Omental fat pad (tissue), 4 donors: Measurements from ENCODE around the gene CDC25C. TPM values are rescaled to one million over a fixed set of nuclear protein-coding genes. Genes with fewer than 3 reads are reported as not detected.

ENCODE experiments used
- ATAC-seq: fragments of 150-250 bp; one replicate; pipeline ENCODE4 v1.9.1; 2016; ENCODE audit warnings: mild to moderate bottlenecking, moderate library complexity; ENCODE audit not compliant: low FRiP score
- DNase-seq: peaks from one replicate; pipeline ENCODE4 v3.0.0-alpha.2; 2019; ENCODE audit warnings: low spot score
- total RNA-seq, 4 donors: library from RNA; depleted of rRNA; stranded (reverse); fragments of >200 nt; gene quantifications; one replicate each; pipeline ENCODE4 v1.1.0, GENCODE V29; 2016
- TF ChIP-seq, protein P1 (sequence below), 3 donors: fragments of 450-650 bp; IDR thresholded peaks; one replicate each; pipeline ENCODE4 v1.5.1; 2016 to 2017; ENCODE audit warnings: antibody characterized with exemption in 3 of 3, mild to moderate bottlenecking in 3 of 3, moderate library complexity in 2 of 3

Gene CDC25C
- total RNA-seq, 4 donors from 2014 or later, result 0.56 to 0.72 TPM; not detected in 2

DNA sequence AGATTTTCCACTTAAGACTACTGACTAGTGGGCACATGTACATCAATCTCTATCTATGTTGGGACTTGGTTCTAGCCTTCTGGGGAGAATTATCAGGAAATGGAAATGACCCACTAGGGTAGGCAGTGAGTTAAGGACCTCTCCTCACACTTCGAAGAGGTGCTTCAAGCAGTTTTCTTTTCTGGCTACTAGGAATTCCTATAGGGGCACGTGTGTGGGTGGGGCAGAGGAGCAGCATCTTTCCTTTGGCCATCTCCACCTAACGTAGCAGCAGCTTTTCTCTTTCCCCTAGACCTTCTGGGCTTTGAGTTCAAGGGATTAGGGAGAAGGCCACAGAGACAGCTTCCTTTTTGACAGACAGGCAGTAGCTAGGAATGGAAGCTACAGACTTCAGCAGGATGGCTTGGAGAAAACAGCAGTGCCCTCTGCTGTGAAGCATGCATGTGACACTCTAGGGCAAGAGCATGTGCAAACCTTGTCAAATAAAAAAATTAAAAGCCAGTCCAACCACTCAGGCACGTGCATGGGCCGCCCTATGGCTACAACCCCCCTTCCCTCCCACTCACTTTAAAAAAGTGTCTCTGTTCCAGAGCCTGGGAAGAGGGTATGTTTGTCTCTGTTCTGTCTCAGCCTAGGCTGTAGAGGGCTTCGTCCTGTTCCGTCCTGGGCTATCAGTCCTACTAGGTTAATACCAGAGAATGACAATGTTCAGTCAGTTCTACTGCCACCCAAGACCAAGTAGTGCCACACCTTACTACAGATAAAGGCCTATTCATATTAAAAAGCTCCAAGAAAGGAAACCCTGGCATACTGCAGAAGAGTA is 48.5 kb downstream of the CDC25C start:
- DNase-seq (no peak), ATAC-seq (no peak)
- TF ChIP-seq, protein P1, sequence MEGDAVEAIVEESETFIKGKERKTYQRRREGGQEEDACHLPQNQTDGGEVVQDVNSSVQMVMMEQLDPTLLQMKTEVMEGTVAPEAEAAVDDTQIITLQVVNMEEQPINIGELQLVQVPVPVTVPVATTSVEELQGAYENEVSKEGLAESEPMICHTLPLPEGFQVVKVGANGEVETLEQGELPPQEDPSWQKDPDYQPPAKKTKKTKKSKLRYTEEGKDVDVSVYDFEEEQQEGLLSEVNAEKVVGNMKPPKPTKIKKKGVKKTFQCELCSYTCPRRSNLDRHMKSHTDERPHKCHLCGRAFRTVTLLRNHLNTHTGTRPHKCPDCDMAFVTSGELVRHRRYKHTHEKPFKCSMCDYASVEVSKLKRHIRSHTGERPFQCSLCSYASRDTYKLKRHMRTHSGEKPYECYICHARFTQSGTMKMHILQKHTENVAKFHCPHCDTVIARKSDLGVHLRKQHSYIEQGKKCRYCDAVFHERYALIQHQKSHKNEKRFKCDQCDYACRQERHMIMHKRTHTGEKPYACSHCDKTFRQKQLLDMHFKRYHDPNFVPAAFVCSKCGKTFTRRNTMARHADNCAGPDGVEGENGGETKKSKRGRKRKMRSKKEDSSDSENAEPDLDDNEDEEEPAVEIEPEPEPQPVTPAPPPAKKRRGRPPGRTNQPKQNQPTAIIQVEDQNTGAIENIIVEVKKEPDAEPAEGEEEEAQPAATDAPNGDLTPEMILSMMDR (IDR thresholded peaks at IDR 0.05), result no peak

DNA sequence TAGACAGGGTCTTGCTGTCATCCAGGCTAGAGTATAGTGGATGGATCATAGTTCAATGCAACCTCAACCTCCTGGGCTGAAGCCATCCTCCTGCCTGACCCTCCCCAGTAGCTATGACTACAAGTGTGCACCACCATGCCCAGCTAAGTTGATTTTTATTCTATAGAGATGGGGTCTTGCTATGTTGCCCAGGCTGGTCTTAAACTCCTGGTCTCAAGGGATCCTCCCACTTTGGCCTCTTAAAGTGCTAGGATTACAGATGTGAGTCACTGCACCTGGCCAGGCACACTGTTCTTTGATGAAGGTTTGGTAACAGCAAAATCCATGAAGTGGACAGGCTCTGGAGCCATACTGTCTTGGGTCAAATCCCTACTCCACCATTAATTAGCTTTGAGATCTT is 50.7 kb downstream of the CDC25C start:
- TF ChIP-seq, protein P1 (IDR thresholded peaks at IDR 0.05), result no peak
- DNase-seq, result no peak
- ATAC-seq, result no peak

DNA sequence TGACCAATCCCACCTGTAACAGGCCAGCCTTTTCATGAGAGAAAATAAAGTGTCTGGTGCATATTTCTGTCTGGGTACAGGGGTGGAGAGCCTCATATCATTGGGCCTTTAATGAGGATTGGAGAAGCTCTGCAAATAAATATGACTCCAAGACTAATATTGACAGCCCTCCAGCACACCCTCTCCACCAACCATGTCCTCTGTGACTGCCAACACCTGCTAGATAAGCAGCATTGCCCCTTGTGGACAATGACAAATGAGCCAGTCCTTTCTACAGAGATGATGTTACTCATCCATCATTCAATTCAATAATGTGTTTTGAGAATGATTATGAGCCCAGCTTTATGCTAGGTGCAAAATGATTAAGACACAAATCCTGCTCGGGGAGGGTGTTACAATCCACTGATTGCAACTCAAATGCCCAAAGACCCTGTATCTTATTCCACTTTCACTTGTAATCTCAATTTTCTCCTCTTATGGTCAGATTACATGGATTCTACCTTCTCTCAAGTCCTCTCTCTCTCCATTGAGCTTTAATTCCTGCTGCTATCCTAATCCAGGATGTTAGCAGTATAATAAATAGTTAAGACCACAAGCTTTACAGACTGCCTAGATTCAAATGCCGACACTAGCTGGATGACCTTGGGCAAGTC is 55.1 kb downstream of the CDC25C start:
- no peak for DNase-seq
- TF ChIP-seq, protein P1 (IDR thresholded peaks at IDR 0.05), result no peak
- no peak for ATAC-seq

DNA sequence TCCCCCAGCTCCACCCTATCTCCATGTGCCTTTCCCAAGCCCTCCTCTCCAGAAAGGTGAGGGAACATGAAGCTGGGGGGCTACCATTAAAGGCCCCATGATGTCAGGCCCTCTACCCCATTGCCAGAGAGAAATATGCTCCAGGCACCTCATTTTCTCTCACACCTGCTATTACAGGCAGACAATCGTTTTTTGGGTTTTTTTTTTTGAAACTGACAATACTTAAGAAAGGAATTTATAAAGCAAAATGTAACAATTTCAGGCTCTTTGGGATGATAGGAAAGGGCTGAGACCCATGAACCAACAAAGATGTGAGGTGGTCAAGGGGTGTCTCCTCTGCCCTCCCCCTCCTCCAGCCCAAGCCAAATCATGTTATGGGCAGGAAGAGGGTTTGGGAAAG is 55.7 kb downstream of the CDC25C start:
- ATAC-seq (no peak), DNase-seq (no peak)
- TF ChIP-seq, protein P1 (IDR thresholded peaks at IDR 0.05), result no peak

DNA sequence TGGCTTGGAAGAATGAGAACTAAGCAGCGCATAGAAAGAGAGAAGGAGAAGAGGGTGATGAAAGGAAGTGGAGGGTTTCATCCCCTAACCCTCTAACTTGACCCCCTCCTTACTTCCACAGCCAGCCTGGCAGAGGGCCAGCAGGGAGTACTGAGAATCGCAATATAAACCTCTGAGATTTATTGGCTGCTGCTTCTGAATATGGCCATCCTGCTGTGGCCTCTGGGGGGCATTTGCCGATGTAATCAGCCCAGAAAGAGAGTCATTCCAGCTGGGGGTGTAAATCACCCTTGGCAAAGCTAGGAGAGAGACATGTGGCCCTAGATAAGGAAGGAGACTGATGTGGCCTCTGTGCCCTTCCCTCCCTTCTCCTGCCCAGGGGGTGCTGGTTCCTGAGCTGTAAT is 56.2 kb downstream of the CDC25C start:
- ATAC-seq, result no peak
- no peak for DNase-seq

DNA sequence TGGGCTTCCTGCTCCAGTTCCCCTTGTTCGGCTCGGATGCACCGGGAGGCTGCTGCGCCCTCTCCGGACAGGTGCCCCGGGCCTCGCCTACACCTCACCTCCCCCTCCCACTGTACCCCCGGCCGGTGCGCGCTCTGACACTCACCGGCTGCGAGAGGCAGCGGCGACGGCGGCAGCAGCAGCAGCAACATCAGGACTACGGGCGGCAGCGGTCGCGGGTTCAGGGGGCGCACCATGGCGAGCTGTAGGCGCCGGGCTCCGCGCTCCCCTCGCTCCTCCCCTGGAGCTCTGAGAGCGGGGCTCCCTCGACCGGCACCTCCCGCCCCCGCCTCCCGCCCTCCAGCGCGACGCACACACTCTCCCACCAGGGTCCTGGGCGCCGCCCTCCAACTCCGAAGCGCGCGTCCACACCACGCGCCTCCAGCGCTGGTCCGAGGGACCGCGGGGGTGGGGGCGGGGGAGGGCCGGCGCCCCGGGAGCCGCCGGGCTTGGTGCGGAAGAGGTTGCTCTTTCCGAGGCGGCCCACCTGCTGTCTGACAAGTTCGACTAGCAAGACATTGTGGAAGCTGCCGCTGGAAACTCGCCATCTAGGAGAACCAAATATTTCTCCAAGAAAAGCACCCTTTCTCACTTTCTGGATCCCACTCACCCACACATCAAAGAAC is 57.3 kb downstream of the CDC25C start, which contains the start of gene GFRA3:
Gene GFRA3, minus strand, starts transcription at position 433 of the 665 bp plus-strand sequence. Its CDS starts 197 bp downstream, at position 236.
- no peak for ATAC-seq
- TF ChIP-seq, protein P1 (IDR thresholded peaks at IDR 0.05), result no peak
- DNase-seq, result no peak

More for the DNA sequence above, 56.2 kb downstream of the CDC25C start:
- TF ChIP-seq, protein P1 (IDR thresholded peaks at IDR 0.05), result no peak
